ENCODE data around the gene CLSTN2.

DNA sequence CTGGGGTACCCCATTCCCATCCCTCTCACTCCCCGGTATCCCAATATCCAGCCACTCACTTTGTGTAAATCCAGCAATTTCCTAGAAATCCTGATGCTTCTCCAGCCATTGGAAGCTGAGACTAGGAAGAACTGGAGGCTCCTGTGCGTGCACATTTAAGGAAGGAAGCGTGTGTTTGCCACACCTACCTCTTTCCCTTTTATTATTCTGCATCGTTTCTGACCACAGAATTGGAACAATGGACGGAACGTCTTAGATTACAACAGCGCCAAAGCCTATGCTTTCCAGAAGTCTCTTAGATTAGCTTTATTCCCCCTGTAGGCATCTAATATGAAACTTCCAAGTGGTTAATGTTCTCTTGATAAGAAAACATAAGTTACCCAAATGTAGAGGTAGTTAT is 508.1 kb downstream of the CLSTN2 start:
- TF ChIP-seq SPI1 (IDR thresholded peaks at IDR 0.05; ENCODE audit: low read depth, low read length), result no peak
- TF ChIP-seq POLR2AphosphoS5 (IDR thresholded peaks at IDR 0.05; ENCODE audit: low read depth, low read length), result no peak
- TF ChIP-seq POLR2A (IDR thresholded peaks at IDR 0.05; ENCODE audit: low read depth, low read length), result no peak
